CD8-positive, alpha-beta memory T cell (primary cell): ENCODE data around the gene BMP8B. TPM values are rescaled to one million over a fixed set of nuclear protein-coding genes. Genes with fewer than 3 reads are reported as not detected.

Source experiments
- CTCF ChIA-PET: fragments of 350-600 bp; sonication (Branson Sonifier 250); formaldehyde crosslinking; loops from one replicate; lab custom pipeline; 2021; ENCODE audit warnings: antibody characterized with exemption; lab: Charles Lee
- POLR2A ChIA-PET: fragments of 350-600 bp; sonication (Branson Sonifier 250); formaldehyde crosslinking; loops from one replicate; lab custom pipeline; 2021; ENCODE audit warnings: antibody characterized with exemption; lab: Charles Lee
- DNase-seq, 5 donors: peaks; one replicate each; pipeline versions ENCODE4 v3.0.0 to v3.0.0-alpha.2; 2020 to 2022; ENCODE audit warnings: mixed read lengths in 1 of 5
- H3K27ac ChIP-seq: one replicate; pipeline ENCODE4 v1.7.0; 2013; ENCODE audit warnings: low read depth, mild to moderate bottlenecking, low read length, moderate library complexity
- H3K27me3 ChIP-seq: 2 replicates; pipeline ENCODE4 v1.7.0; 2013; ENCODE audit warnings: low read length, mild to moderate bottlenecking; ENCODE audit not compliant: insufficient read depth, poor library complexity, severe bottlenecking
- H3K36me3 ChIP-seq: 2 replicates; pipeline ENCODE4 v1.7.0; 2013; ENCODE audit warnings: mild to moderate bottlenecking, low read length, moderate library complexity; ENCODE audit not compliant: insufficient read depth
- H3K4me1 ChIP-seq: 2 replicates; pipeline ENCODE4 v1.7.0; 2013; ENCODE audit warnings: mild to moderate bottlenecking, low read length, moderate library complexity; ENCODE audit not compliant: insufficient read depth
- H3K4me3 ChIP-seq: 2 replicates; pipeline ENCODE4 v1.7.0; 2013; ENCODE audit warnings: mild to moderate bottlenecking, low read length
- H3K9me3 ChIP-seq: 2 replicates; pipeline ENCODE4 v1.7.0; 2013; ENCODE audit warnings: mild to moderate bottlenecking, low read length
- H3K27ac Mint-ChIP-seq, 8 donors: one replicate each; pipeline ENCODE4 v1.8.0; 2020 to 2021; ENCODE audit warnings: mixed read lengths in 8 of 8, mild to moderate bottlenecking in 6 of 8, inconsistent platforms in 3 of 8, moderate library complexity in 3 of 8
- H3K27me3 Mint-ChIP-seq, 2 donors: one replicate each; pipeline ENCODE4 v1.8.0; 2020 to 2021; ENCODE audit warnings: mixed read lengths in 2 of 2, mild to moderate bottlenecking in 1 of 2, moderate library complexity in 1 of 2
- H3K36me3 Mint-ChIP-seq, 3 donors: one replicate each; pipeline ENCODE4 v1.8.0; 2020 to 2021; ENCODE audit warnings: mixed read lengths in 3 of 3, inconsistent platforms in 1 of 3, mild to moderate bottlenecking in 1 of 3
- H3K4me1 Mint-ChIP-seq, 3 donors: one replicate each; pipeline ENCODE4 v1.8.0; 2020 to 2021; ENCODE audit warnings: mixed read lengths in 3 of 3, inconsistent platforms in 1 of 3, mild to moderate bottlenecking in 1 of 3
- H3K4me3 Mint-ChIP-seq, 7 donors: one replicate each; pipeline ENCODE4 v1.8.0; 2020 to 2021; ENCODE audit warnings: mixed read lengths in 7 of 7, mild to moderate bottlenecking in 6 of 7, moderate library complexity in 4 of 7, inconsistent platforms in 2 of 7
- H3K9me3 Mint-ChIP-seq, 5 donors: one replicate each; pipeline ENCODE4 v1.8.0; 2020 to 2022; ENCODE audit warnings: mixed read lengths in 5 of 5, mild to moderate bottlenecking in 3 of 5, moderate library complexity in 2 of 5, inconsistent platforms in 1 of 5
- polyA plus RNA-seq: library from polyadenylated mRNA; unstranded; fragments of 300-500 nt; fragmentation: Illumina TruSeq; gene quantifications from one replicate; pipeline ENCODE4 v1.2.3, GENCODE V29; 2021
- total RNA-seq, 2 experiments: library from RNA; stranded (reverse); gene quantifications; one replicate each; pipeline ENCODE4 v1.2.3, GENCODE V29; 2021

BMP8B gene, protein sequence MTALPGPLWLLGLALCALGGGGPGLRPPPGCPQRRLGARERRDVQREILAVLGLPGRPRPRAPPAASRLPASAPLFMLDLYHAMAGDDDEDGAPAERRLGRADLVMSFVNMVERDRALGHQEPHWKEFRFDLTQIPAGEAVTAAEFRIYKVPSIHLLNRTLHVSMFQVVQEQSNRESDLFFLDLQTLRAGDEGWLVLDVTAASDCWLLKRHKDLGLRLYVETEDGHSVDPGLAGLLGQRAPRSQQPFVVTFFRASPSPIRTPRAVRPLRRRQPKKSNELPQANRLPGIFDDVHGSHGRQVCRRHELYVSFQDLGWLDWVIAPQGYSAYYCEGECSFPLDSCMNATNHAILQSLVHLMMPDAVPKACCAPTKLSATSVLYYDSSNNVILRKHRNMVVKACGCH
- total RNA-seq (1 to 10 TPM in 1 of 2 experiments, under 1 TPM in 1; 0.91 to 1.2 TPM), polyA plus RNA-seq (0.14 TPM)

DNA sequence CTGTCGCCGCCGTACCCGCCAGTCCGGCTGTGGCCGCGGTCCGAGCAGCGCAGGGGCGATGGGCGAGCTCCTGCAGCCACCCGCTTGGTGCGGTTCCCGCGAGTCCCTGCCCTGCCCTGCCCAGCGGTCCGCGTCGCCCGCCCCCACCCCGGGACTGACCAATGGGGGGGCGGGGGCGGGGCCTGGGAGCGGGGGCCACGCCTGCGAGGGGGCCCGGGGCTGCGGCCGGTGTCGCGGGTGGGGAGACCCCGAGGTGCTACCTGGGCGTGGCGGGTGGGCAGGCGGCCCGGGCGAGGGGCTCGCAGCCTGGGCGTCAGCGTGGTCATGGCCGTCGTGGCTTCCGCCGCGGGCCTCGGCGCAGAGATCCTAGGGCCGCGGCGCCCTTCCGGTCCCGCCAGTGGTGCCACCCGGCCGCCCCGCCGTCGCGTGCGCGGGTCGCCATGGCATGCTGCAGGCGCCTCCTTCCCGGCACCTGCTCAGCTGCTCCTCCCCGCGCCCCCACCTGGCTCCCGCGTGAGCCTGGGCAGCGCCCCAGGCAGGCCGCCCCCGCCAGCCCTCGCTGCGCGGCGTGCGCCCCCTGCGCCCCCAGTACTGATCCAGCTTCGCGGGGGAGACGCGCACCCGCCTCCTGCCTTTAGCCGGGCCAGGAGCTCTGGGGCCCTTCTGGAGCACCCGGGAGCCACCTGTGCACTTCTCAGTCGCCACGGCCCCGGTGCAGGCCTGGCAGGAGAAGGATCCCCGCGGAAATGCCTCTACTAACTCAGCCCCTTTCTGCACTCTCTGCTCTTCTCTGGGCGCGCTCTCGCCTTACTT is at the start of gene BMP8B:
Gene BMP8B (minus strand): TSS at position 108 of the 813 bp plus-strand sequence. CDS start 380 bp downstream, outside the sequence.
- peak within 1 kb of the TSS; percentile 67 to 87 (median 82) for H3K4me3 Mint-ChIP-seq
- DNase-seq, result peak; percentile 33 to 70 (median 52)
- POLR2A ChIA-PET, result interaction anchor here (1.0 to 1.6 kb wide), 3 partner anchors 9 to 10 kb away, joined by 4 to 10 read pairs (median 5); no protein-coding TSS in a partner anchor
- H3K36me3 Mint-ChIP-seq, result no peaks in the 10 kb centered on the region
- no peak within 1 kb of the TSS for H3K27ac ChIP-seq
- CTCF ChIA-PET, result interaction anchor here (1.2 to 2.2 kb wide), 3 partner anchors 9 to 113 kb away, joined by 3 to 14 read pairs (median 3); no protein-coding TSS in a partner anchor
- H3K27me3 ChIP-seq, result no peaks in the 10 kb centered on the region
- peaks cover 6% of the 10 kb centered on the region for H3K4me1 ChIP-seq
- H3K9me3 ChIP-seq, result no peaks in the 10 kb centered on the region
- peaks cover 9 to 10% of the 10 kb centered on the region in 2 donors for H3K27me3 Mint-ChIP-seq
- peak within 1 kb of the TSS in 5 of 8 donors; percentile 68 to 89 (median 74) for H3K27ac Mint-ChIP-seq
- H3K4me3 ChIP-seq, result peak within 1 kb of the TSS; percentile 43
- H3K4me1 Mint-ChIP-seq, result peaks cover 6 to 27% (median 12%) of the 10 kb centered on the region in 3 donors
- no peaks in the 10 kb centered on the region for H3K36me3 ChIP-seq
- no peaks in the 10 kb centered on the region for H3K9me3 Mint-ChIP-seq

DNA sequence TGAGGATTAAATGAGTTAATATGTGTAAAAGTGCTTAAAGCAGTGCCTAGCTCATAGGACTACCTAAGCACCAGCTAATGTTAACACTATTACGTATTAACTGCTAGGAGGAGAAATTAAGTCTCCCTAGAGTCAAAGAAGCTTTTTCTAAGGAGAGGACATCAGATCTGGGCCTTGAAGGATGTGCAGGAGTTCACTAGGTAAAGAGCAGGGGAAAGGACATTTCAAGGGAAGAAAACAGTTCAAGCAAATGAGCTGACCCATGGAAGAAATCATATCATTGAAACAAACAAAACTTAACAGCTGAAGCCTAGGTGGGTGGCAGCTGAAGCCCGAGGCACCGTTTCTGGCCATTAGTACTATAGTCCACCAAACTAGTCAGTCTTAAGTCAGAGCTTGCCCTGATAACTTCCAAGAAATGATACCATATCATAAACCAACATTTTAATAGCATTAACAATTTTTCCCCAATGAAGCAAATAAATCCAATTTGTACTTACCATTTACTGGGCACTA is 48.0 kb upstream of the BMP8B start:
- Mint-ChIP-seq H3K9me3 (no peaks in the 10 kb centered on the region), H3K4me3 (no peak overlapping the region), H3K4me1 (peaks cover 4 to 7% (median 7%) of the 10 kb centered on the region in 3 donors), H3K27me3 (no peaks in the 10 kb centered on the region), H3K27ac (peak overlapping the region in 1 of 8 donors; percentile 36), H3K36me3 (peaks cover 0 to 32% (median 19%) of the 10 kb centered on the region in 3 donors)
- POLR2A ChIA-PET, result no interaction called here
- H3K4me1 ChIP-seq, result peaks cover 10% of the 10 kb centered on the region
- H3K27me3 ChIP-seq, result no peaks in the 10 kb centered on the region
- peaks cover 4% of the 10 kb centered on the region for H3K36me3 ChIP-seq
- no peaks in the 10 kb centered on the region for H3K9me3 ChIP-seq
- no peak for DNase-seq
- H3K27ac ChIP-seq, result no peak overlapping the region
- CTCF ChIA-PET, result interaction anchor here (0.8 to 1.0 kb wide), 3 partner anchors 18 to 113 kb away, joined by 3 to 4 read pairs (median 3); partner anchors contain the start of gene MYCL
- no peak overlapping the region for H3K4me3 ChIP-seq

DNA sequence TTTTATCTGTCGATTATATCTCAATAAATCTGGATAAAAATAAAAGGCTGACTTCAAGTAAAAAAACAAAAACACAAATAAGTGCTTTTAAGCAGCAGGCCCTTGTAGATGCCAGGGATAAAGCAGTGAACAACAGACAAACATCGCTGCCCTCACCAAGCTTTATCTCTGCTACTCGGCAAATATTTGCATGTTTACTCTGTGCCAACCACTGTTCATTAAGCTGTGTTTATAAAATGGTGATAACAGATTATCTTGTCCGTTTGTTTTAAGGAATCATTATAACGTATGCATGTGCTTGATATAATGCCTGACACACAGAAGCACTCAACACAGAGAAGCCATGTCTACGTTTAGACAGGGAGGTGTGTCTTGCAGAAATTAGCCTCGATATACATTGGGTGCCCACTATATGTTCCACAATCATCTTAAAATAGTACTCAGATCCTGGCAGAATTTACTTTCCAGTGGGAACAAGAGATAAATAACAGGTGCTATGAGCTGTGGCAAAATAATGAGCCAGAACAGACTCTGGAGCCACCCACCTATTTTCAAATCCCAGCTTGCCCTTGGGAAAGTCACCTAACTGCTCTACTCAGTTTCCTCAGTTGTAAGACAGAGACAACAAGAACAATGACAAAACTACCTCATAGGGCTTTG is 47.4 kb upstream of the BMP8B start:
- no peak overlapping the region for H3K27ac ChIP-seq
- ChIA-PET CTCF (interaction anchor here (0.8 to 1.0 kb wide), 3 partner anchors 17 to 114 kb away, joined by 3 to 4 read pairs (median 3); partner anchors contain the start of gene MYCL), POLR2A (no interaction called here)
- no peak overlapping the region for H3K4me3 Mint-ChIP-seq
- H3K27me3 ChIP-seq, result no peaks in the 10 kb centered on the region
- H3K4me3 ChIP-seq, result no peak overlapping the region
- H3K27me3 Mint-ChIP-seq, result no peaks in the 10 kb centered on the region
- peaks cover 0 to 26% (median 14%) of the 10 kb centered on the region in 3 donors for H3K36me3 Mint-ChIP-seq
- no peak for DNase-seq
- H3K9me3 ChIP-seq, result no peaks in the 10 kb centered on the region
- peak overlapping the region in 1 of 8 donors; percentile 36 for H3K27ac Mint-ChIP-seq
- peaks cover 0 to 1% (median 1%) of the 10 kb centered on the region in 3 donors for H3K4me1 Mint-ChIP-seq
- no peaks in the 10 kb centered on the region for H3K9me3 Mint-ChIP-seq
- peaks cover under 1% of the 10 kb centered on the region for H3K36me3 ChIP-seq
- H3K4me1 ChIP-seq, result peaks cover 4% of the 10 kb centered on the region

DNA sequence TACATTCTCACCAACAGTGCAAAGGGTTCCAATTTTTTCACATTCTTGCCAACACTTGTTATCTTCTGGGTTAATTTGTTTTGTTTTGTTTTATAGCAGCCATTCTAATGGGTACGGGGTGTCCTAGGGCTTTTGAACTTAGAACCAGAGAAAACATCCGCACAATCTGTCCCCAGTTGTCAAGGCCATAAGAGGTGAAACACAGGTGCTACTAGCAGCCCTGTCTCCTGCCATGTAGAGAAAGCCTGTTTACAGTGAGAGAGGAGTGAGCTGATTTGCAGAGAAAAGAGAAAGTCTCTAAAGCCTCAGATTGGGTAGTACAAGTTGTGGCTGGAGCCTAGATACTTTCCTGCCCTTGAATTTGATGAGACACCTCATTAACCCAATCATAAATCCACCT is 46.4 kb upstream of the BMP8B start:
- Mint-ChIP-seq H3K4me3 (no peak overlapping the region), H3K4me1 (no peaks in the 10 kb centered on the region), H3K27ac (no peak overlapping the region), H3K9me3 (no peaks in the 10 kb centered on the region), H3K36me3 (peaks cover 0 to 20% (median 10%) of the 10 kb centered on the region in 3 donors), H3K27me3 (no peaks in the 10 kb centered on the region)
- H3K9me3 ChIP-seq, result no peaks in the 10 kb centered on the region
- ChIA-PET CTCF (no interaction called here), POLR2A (no interaction called here)
- H3K36me3 ChIP-seq, result no peaks in the 10 kb centered on the region
- H3K27me3 ChIP-seq, result no peaks in the 10 kb centered on the region
- H3K4me1 ChIP-seq, result no peaks in the 10 kb centered on the region
- no peak for DNase-seq
- no peak overlapping the region for H3K27ac ChIP-seq
- no peak overlapping the region for H3K4me3 ChIP-seq

DNA sequence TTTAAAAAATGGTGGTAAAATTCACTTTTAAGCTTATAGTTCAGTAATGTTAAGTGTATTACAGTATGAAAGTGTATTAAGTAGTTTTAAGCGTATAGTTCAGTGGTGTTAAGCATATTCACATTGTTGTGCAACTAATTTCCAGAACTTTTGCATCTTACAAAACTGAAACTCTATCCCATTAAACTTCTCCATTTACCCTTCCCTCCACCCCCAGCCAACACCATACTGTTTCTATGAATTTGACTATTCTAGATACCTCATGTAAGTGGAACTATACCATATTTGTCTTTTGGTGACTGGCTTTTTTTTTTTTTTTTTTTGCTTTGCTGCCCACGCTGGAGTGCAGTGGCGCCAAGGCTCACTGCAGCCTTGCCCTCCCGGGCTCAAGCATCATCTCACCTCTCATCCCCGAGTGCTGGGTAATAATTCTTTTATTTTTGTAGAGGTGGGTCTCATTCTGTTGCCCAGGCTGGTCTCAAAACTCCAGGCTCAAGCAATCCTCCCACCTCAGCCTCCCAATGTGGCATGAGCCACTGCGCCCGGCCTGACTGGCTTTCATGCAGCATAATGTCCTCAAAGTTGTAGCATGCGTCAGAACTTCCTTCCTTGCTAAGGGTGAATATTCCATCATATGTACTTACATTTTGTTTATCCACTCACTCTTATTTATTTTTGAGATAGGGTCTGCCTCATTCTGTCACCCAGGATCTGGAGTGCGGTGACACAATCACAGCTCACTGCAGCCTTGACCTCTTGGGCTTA is 45.1 kb upstream of the BMP8B start:
- Mint-ChIP-seq H3K4me1 (no peaks in the 10 kb centered on the region), H3K4me3 (no peak overlapping the region), H3K27ac (peak overlapping the region in 1 of 8 donors; percentile 29), H3K27me3 (peaks cover 0 to 5% of the 10 kb centered on the region in 2 donors), H3K9me3 (no peaks in the 10 kb centered on the region), H3K36me3 (peaks cover 0 to 10% (median 6%) of the 10 kb centered on the region in 3 donors)
- Histone ChIP-seq H3K36me3 (no peaks in the 10 kb centered on the region), H3K9me3 (no peaks in the 10 kb centered on the region), H3K4me1 (no peaks in the 10 kb centered on the region), H3K27ac (no peak overlapping the region), H3K27me3 (no peaks in the 10 kb centered on the region), H3K4me3 (no peak overlapping the region)
- CTCF ChIA-PET, result no interaction called here
- POLR2A ChIA-PET, result no interaction called here
- DNase-seq, result no peak

DNA sequence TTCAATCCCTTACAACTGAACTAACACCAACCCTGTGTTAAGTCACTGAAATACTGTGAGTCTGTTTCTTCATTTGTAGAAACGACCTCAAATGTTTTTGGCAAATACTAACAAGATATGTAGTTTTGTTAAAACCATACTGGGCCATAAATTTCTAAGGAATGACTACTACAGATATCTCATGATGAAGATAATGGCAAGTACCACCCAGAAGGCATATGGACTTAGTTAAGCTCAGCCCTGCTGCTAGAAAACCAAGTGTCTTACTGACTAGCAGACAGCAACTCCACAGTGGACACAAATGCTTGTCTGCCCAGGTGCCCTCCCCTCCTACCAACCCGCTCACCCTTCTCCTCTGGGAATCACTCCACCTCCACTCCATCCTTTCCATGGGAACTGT is 44.5 kb upstream of the BMP8B start:
- Histone ChIP-seq H3K27ac (no peak overlapping the region), H3K36me3 (no peaks in the 10 kb centered on the region), H3K4me3 (no peak overlapping the region), H3K4me1 (no peaks in the 10 kb centered on the region), H3K27me3 (no peaks in the 10 kb centered on the region), H3K9me3 (no peaks in the 10 kb centered on the region)
- H3K4me3 Mint-ChIP-seq, result no peak overlapping the region
- DNase-seq, result no peak
- no peaks in the 10 kb centered on the region for H3K4me1 Mint-ChIP-seq
- peaks cover 0 to 9% of the 10 kb centered on the region in 2 donors for H3K27me3 Mint-ChIP-seq
- peaks cover 0 to 6% (median 4%) of the 10 kb centered on the region in 3 donors for H3K36me3 Mint-ChIP-seq
- ChIA-PET POLR2A (no interaction called here), CTCF (interaction anchor here (0.8 kb wide), 1 partner anchor 69 kb away, joined by 3 read pairs; no protein-coding TSS in a partner anchor)
- H3K27ac Mint-ChIP-seq, result no peak overlapping the region
- H3K9me3 Mint-ChIP-seq, result no peaks in the 10 kb centered on the region

DNA sequence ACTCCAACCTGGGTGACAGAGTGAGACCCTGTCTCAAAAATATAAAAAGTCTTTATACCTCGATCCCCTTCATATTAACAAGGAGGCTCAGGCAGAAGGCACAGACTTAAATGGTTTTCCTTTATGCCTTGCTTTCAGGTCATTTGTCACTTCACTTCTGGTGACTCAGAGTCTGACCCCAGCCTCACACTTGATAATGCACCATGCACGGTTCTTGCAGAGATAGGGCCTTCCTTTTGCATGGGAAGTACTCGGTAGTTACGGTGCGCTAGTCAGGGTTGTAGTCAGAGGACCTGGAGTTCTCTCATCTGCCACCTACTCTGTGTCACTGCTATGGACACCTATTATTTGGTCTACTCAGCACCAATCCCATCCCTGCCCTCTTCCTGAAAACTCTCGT is 43.6 kb upstream of the BMP8B start:
- no peaks in the 10 kb centered on the region for H3K9me3 Mint-ChIP-seq
- peaks cover 0 to 4% (median 3%) of the 10 kb centered on the region in 3 donors for H3K36me3 Mint-ChIP-seq
- no peak for DNase-seq
- Histone ChIP-seq H3K9me3 (no peaks in the 10 kb centered on the region), H3K4me3 (no peak overlapping the region), H3K27ac (no peak overlapping the region), H3K36me3 (no peaks in the 10 kb centered on the region), H3K27me3 (no peaks in the 10 kb centered on the region), H3K4me1 (no peaks in the 10 kb centered on the region)
- POLR2A ChIA-PET, result no interaction called here
- H3K4me3 Mint-ChIP-seq, result no peak overlapping the region
- H3K27me3 Mint-ChIP-seq, result peaks cover 3 to 11% of the 10 kb centered on the region in 2 donors
- H3K4me1 Mint-ChIP-seq, result no peaks in the 10 kb centered on the region
- no peak overlapping the region for H3K27ac Mint-ChIP-seq
- CTCF ChIA-PET, result no interaction called here
